ENCODE results near the gene KATNBL1.

The KATNBL1 gene

GRCh38 chr15:34209421-34210282 lies at the start of gene KATNBL1:
TSS of gene KATNBL1 (minus strand) at chr15:34210096. CDS start at chr15:34163676, 46,420 bp downstream.
- FAIRE-seq = no peak

- FAIRE-seq = no peak
Observed at GRCh38 chr15:34259566-34259965, 49.7 kb upstream of the KATNBL1 start.

- no peak for FAIRE-seq
Observed at GRCh38 chr15:34258151-34258550, 48.3 kb upstream of the KATNBL1 start.

- no peak for FAIRE-seq
Observed at GRCh38 chr15:34252545-34252944, 42.6 kb upstream of the KATNBL1 start.

GRCh38 chr15:34248190-34248589 lies 38.3 kb upstream of the KATNBL1 start:
- no peak for FAIRE-seq

- FAIRE-seq = no peak
Observed at GRCh38 chr15:34246276-34246976, 36.5 kb upstream of the KATNBL1 start.

- FAIRE-seq = no peak
Observed at GRCh38 chr15:34243226-34243625, 33.3 kb upstream of the KATNBL1 start.

- FAIRE-seq = no peak
Observed at GRCh38 chr15:34242331-34242710, 32.4 kb upstream of the KATNBL1 start.

- FAIRE-seq = no peak
Observed at GRCh38 chr15:34241376-34242330, 31.8 kb upstream of the KATNBL1 start.

- FAIRE-seq = no peak
Observed at GRCh38 chr15:34240537-34240936, 30.6 kb upstream of the KATNBL1 start.

GRCh38 chr15:34239151-34239808 lies 29.4 kb upstream of the KATNBL1 start:
- FAIRE-seq = no peak

GRCh38 chr15:34233614-34234013 lies 23.7 kb upstream of the KATNBL1 start:
- FAIRE-seq = no peak

GRCh38 chr15:34223904-34224596 lies 14.2 kb upstream of the KATNBL1 start:
- FAIRE-seq = no peak

GRCh38 chr15:34217587-34218225 lies 7.8 kb upstream of the KATNBL1 start:
- no peak for FAIRE-seq

GRCh38 chr15:34216527-34217270 lies 6.8 kb upstream of the KATNBL1 start:
- no peak for FAIRE-seq

- no peak for FAIRE-seq
Observed at GRCh38 chr15:34214135-34214534, 4.2 kb upstream of the KATNBL1 start.

- no peak for FAIRE-seq
Observed at GRCh38 chr15:34213690-34214089, 3.8 kb upstream of the KATNBL1 start.

GRCh38 chr15:34206011-34206410 lies 3.9 kb downstream of the KATNBL1 start:
- FAIRE-seq = no peak

GRCh38 chr15:34203936-34204335 lies 6.0 kb downstream of the KATNBL1 start:
- no peak for FAIRE-seq

- FAIRE-seq = no peak
Observed at GRCh38 chr15:34203305-34203704, 6.6 kb downstream of the KATNBL1 start.
